HG03097 (cell line): ENCODE measurements around the gene TAF11.
"Not testable (repeated sequence)": the region's sequence is repeated elsewhere in the genome, so short reads cannot be mapped to it uniquely, and the experiment has no call there.

Source experiments
- ATAC-seq: cut with Tn5 transposase; IDR thresholded peaks from one replicate; pipeline ENCODE4 v1.9.1; 2021; ENCODE audit not compliant: unreplicated experiment, low FRiP score

TAF11 gene

DNA sequence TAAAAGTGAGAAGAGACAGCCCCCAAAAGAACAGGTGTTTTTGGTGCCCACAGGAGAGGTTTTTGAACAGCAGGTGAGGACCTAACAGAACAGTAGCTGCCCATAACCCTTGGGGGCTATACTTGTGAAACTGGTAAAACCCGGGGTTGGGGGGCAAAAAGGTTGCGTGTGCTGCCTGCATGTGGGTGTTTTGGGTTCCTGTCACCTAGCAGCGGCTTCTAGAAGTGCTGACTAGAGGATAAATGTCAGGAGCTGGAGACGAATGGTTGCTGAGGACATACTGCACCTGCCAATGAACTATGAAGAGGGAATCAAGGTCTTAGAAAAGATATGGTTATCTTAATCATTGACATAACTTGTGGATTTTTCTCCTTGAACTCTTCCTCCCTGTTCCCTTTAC lies 16.0 kb downstream of the TAF11 start:
- no peak for ATAC-seq

DNA sequence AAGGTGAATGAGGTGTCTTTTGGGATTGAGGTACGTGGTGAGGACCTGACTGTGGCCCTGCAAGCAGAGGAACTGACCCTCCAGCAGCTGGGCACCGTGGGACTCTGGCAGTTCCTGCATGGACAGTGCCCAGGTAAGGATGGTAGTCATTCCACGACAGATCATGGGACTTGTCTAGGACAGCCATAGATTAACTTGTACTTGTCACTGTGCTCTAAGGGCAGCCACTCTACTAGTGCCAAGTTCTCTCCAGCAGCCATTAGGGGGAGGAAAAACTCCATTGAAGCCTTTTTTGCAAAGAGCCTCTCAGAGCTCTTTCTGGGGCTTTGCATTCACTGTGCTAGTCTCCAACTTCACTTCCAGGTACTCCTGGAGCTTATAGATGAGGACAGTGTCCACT lies 20.4 kb downstream of the TAF11 start:
- ATAC-seq = no peak

DNA sequence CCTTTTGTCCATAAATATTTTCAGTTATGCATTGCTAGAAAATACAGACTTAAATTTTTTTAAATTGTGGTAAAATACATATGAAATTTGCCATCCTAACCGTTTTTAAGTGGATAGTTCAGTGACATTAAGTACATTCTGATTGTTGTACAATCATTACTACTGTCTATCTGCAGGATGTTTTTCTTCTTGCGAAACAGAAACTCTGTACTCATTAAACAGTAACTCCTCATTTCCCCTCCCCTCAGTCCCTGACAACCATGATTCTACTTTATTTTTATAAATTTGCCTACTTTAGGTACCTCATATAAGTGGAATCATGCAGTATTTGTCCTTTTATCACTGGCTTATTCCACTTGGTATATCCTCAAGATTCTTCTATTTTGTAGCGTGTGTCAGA lies 21.3 kb downstream of the TAF11 start:
- no peak for ATAC-seq

DNA sequence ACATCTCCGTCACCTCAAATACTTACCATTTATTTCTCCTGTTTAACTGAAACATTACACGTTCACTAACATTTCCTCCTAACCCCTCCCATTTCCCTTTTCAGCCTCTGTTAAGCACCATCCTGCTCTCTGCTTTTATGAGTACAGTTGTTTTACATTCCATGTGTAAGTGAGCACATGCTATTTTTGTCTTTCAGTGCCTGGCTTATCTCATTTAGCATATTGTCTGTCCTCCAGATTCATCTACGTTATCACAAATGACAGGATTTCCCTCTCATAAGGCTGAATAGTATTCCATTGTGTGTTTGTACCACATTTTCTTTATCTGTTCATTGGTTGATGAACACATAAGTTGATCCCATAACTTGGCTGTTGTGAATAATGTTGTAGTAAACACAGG lies 22.7 kb downstream of the TAF11 start:
- no peak for ATAC-seq

DNA sequence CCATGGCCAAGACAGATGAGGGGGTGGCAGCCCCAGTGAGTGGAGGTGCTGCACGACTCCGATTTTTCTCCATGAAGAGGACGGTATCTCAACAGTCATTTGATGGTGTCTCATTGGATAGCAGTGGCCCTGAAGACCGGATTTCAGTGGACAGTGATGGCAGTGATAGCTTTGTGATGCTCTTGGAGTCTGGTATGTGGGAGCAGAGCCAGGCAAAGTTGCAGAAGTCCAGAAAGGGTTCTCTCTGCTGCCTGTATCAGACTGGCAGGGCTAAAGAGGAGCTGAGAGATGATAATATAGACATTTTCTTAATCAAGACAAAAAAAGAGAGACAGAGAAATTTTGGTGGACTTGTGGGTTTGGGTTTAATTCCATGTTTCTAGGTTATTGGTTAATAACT lies 23.8 kb downstream of the TAF11 start:
- no peak for ATAC-seq

DNA sequence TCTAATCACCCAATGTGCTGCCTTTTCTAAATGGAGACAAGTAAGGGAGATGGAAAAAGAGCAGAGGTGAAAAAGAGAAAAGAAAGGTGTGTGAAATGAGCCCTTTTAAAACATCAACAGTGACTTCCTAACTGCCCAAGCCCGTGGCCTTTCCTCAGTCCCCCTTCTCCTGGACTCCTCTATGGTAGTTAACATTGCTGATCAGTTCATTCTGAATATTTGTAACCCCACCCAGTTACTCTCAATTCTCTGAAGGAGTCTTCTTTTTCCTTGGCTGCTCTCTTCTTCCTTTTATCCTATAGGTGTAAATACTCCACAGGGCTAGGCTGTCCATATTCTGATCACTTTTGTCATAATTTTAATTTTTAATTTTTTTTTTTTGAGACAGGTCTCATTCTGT lies 27.1 kb downstream of the TAF11 start:
- no peak for ATAC-seq

DNA sequence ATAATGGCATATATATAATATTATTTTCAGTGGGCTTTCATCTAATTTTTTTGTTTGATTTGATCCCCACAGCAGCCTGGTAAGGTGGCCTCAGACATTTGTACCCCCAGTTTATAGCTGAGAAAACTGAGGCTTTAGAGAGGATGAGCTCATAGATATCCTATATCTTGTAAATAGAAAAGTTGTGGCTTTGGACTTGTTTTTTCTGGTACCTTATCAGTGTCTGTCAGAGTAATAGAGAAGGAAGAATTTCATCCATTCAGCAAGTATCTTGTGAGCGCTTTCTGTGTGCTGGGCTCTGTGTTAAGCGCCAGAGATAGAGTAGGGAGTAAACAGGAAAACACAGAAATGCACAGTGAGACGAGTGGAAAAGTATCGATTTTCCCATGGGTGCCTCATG lies 27.9 kb downstream of the TAF11 start:
- ATAC-seq = no peak

DNA sequence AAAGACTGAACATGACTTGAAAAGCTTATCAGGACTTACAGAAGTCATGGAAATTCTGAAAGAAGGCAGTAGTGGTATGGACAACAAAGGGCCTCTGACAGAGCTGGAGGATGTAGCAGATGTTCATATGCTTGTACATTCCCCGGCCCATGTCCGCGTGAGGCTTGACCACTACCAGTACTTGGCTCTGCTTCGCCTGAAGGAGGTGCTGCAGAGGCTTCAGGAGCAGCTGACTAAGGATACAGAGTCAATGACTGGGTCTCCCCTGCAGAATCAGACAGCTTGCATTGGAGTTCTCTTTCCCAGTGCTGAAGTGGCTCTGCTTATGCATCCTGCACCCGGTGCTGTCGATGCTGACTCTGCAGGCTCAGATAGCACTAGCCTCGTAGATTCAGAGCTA lies 29.2 kb downstream of the TAF11 start:
- ATAC-seq = no peak

DNA sequence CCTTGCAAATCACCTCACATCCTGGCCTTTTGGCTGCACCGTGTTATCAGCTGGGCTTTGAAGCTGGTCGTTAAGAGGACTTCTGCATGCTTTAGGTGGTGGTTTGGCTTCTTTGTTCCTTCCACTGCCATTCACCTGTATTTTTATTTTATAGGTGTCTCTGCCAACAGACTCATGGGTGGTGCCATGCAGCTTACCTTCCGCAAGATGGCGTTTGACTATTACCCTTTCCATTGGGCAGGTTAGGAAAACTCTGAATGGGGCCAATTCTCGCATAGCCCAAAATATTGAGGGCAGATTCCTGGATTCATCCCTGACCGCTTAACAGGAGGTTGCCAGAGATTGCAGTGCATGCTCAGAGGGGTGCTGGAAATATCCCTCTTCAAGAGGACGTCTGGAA lies 32.4 kb downstream of the TAF11 start:
- ATAC-seq = no peak

DNA sequence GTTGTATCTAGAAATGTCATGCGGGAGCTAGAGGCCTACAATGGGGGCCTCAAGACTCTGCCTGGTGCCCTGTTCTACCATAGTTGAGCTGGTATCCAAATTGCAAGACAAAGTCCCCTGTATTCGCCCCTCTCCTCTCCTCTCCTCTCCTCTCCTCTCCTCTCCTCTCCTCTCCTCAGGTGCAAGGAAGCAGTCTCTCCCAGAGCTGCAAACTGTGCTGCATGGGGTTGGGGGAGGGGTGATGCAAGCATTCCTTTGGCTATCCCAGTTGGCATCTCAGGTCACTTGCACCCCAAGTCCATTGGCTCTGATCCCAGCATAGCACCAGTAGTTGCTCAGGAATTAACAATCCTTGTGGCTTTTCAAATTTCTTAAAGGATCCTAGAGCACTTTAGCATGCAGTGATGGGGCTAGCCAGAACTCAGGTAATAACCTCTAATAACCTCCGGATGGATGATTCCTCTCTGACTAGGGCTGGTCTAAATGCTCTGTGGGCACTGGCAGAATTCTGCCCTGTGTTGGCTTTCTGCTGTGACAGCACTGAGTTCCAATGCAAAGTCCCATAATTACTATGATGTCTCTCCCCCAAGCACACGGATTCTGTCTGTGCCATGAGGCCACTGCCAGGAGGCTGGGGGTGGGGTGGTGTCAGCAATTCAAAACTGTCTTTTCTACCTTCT lies 35.3 kb downstream of the TAF11 start:
- no peak for ATAC-seq

DNA sequence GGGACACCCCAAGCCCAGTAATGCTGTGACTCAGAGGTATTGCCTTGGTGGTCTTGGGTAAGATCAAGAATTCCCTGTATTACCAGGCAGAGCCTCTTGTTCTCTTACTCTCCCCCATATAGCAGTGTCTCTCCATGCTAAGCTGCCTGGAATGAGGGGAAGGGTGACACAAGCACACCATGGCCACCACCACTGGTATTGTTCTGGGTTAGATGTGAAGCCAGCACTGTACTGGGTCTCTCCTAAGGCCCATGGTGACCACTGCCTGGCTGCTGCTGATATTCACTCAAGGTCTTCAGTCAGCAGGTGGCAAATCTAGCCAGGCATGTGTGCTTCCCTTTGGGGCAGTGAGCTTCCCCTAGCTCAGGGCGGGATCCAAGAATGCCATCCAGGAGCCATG lies 36.5 kb downstream of the TAF11 start:
- no peak for ATAC-seq

DNA sequence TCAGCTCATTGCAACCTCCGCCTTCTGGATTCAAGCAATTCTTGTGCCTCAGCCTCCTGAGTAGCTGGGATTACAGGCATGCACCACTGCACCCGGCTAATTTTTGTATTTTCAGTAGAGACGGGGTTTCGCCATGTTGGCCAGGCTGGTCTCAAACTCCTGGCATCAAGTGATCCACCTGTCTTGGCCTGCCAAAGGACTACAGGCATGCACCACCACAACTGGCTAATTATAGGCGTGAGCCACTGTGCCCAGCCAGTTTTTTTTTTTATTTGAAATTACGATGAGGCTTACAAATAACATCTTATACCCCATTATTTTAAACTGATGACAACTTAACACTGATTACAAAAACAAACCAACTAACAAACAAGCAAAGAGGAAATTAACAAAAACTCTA lies 38.8 kb downstream of the TAF11 start:
- not testable (repeated sequence) for ATAC-seq

DNA sequence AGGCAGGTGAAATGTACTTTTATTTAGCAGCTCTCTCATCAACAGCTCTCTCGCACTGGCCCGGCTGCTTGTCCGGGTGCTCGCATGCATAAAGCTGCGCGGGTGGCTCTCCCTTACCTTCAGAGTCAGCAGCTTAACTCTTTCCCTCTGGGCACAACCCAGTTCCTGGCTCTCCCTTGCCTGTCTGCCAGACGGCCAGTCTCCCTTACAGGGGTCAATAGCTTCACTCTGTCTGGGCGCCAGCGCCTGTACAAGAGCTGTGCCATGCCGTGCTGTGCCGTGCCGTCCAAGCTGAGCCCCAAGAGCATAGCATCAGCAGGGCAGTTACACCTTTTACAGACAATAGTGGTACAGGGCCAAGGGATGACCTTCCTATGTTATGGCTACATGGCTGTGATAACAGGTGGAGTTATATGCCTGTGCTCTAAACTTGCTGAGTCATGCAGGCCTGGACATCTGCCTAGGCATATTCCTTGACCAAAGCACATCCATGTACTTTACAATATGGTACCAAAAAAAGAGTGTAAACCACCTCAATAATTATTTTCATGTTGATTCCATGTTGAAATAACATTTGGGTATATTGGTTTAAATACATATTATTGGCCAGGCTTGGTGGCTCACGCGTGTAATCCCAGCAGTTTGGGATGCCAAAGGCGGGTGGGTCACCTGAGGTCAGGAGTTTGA lies 48.0 kb downstream of the TAF11 start:
- no peak for ATAC-seq

DNA sequence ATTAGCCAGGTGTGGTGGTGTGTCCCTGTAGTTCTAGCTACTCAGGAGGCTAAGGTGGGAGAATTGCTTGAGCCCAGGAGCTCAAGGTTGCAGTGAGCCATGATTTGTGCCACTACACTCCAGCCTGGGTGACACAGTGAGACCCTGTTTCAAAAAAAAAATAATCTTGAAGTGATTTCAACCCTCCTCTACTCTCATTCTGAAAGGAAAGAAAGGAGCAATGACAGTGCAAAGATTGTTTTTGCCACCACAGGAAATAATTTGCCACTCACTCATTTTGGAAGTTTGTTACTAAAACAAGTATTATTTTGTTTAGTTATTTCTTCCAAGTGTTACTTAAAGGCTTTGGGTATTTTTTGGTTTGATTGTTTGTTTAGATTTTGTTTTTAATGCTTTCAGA lies 50.3 kb downstream of the TAF11 start:
- no peak for ATAC-seq

DNA sequence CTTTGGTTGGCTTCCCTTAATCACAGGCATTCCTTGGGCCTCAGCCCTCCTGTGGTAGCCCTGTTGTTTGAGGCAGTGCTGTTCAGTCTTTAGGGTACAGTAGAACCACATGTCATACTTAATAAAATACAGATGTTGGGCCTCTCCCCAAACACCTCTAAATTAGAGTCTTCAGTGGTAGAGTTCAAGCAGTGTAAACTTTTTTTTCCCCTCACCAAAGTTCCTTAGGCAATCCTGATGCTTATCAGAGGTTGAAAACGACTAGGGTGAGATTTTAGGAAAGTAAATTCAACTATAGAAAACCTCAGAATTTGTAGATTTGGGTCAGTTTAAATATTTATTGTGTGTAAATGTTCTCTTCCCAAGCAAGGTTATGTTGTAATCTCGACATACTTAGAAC lies 51.4 kb downstream of the TAF11 start:
- ATAC-seq = no peak

DNA sequence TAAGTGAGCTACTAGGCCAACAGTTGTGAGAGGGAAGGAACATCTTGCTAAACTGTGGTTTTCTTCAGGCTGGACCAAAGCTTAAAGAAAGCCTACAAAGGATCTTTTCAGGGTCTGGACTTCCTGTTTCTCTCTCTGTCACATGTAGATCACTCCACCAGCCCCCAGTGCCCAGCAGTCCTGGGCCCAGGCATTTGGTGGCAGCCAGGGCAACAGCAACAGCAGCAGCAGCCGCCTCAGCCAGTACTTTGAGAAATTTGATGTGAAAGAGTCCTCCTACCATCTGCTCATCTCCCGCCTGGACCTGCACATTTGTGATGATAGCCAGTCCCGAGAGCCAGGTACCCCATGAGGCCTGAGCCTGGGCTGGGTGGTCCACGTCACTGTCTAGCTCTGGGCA lies 51.8 kb downstream of the TAF11 start:
- no peak for ATAC-seq

DNA sequence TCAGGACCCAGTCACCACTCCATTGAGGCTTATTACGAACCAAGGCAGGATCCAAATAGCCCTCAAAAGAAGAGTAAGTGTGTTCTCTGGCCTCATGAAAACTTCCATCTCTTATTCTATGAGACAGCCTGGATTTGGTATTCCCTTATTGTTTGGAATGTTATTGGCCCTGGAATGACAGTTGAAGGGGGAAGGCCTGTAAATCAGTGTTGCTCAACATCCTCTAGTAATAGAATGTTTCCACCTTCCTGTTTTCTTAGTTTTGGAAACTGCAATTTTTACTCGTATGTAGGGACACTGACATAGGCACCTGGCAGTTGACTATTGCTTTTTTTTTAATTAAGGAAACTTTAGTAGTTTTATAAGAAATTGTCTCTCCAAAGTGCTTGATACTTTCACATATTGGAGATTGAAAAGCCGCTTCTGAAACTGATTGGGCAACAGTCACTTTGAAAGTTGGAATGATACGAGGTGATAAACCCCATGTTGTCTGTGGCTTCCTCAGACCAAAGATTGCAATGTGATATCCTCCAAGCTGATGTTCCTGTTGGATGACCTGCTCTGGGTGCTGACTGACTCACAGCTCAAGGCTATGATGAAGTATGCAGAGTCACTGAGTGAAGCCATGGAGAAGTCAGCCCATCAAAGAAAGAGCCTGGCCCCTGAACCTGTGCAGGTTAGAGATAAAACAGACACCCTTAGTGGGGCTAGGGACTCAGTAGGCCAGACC lies 52.9 kb downstream of the TAF11 start:
- no peak for ATAC-seq

DNA sequence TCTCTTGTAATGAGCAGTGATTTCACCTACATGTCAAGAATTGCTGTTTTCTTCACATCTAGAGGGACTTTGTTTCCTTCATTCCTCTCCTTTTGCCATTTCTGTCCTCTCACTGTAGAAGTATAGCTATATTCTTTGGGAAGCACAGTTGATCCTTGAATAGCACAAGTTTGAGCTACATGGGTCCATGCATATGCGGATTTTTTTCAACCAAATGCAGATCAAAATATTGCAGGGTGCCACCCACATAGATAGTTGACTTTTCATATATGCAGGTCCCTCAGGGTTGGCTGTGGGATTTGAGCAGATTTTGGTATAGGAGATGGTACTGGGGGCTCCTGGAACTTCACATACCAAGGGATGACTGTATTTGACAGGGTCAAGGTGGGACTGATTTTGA lies 54.9 kb downstream of the TAF11 start:
- no peak for ATAC-seq

DNA sequence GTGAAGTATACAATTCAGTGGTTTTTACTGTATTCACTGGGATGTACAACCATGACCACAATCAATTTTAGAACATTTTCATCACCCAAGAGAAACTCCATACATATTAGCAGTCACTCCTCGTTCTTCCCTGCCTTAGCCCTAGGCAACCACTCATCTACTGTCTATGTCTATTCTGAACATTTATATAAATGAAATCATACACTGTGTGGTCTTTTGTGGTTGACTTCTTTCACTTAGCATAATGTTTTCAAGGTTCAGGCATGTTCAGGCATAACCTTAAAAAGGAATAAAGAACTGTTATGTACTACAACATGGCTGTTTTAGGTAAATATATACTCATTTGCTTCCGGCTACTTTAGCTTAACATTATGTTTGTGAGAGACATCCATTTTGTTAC lies 58.7 kb downstream of the TAF11 start:
- no peak for ATAC-seq
